HG03280 (cell line): Measurements from ENCODE around the gene PCGF1.

Experiments
- ATAC-seq: cut with Tn5 transposase; IDR thresholded peaks from one replicate; pipeline ENCODE4 v1.9.1; 2021; ENCODE audit warnings: mild to moderate bottlenecking, moderate library complexity; ENCODE audit not compliant: unreplicated experiment

PCGF1 gene

DNA sequence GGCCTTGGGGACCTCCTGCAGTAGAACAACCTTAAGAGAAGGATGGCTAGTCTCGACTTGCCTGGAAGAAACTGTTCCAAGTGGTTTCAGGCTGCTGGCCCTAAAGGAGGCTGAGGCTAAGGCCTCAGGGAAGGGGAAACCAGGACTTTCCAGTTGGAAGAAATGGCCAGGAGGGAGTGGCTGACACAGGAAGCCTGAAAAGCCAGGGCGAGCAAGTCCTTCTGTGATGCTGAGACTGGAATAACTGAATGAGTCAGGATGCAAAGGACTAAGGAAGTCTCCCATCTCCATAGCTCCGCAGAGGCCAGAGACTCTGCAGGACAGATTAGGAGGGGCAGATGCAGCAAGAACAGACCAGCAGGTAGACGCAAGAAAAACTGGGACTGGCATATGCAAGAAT, 29.6 kb upstream of the PCGF1 start:
- no peak for ATAC-seq

DNA sequence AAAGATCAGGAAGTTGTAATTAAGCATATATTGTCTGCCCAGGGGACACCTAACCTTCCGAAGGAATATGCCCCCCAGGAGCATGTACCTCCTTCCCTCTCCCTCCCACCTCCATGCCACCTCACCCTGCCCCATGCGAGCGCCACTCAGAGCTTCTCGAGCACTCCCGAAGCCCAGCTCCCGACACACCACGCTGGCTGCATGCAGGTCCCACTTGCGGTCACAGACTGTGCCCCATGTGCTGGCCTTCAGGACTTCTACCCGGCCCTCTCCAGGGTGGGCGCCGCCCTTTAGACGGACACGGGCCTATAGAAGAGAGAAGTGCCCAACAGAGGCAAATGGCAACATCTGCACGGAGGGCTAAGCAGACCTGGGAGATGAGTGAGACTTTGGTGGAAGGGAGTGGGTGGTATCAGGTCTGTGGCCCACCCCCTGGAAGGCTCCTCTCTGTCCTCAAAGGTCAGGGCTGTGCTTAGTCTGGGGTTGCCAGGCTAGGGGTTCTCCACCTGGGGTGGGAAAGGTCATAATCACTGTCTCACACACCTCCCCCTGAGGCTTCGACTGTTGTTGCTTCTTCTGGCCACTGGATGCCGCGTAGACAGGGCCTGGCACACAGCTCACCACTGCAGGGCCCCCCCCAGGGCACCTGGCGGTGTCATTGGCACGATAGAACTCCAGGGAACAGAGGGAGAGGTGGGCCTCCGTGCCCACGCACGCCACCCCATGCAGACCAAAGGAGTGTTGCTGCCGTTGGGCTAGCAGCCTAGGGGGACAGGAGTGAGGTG, 28.9 kb upstream of the PCGF1 start:
- ATAC-seq = no peak

DNA sequence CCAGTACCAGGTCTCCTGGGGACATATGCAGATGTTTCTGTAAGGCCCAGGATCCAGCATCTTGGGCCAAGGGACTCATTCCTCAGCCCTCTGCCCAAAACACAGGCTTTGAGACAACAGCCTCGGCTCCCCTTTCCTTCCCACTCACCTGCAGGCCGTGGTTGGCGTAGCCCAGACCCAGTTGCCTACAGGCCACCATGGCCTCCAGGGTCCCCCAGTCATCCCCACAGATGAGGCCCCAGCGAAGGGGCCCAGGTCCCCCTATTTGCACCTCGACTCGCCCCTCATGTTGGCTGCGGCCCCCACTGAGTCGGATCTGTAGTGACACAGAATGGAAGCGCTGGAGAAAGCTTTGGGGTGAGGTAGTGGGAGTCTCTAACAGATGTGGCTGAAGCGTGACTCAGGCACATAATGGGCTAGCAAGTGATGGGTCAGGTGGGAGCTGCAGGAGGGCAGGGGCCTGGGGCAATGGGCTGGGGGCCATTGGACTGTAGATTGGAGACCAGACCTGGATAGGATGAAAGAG, 28.0 kb upstream of the PCGF1 start:
- ATAC-seq = no peak

DNA sequence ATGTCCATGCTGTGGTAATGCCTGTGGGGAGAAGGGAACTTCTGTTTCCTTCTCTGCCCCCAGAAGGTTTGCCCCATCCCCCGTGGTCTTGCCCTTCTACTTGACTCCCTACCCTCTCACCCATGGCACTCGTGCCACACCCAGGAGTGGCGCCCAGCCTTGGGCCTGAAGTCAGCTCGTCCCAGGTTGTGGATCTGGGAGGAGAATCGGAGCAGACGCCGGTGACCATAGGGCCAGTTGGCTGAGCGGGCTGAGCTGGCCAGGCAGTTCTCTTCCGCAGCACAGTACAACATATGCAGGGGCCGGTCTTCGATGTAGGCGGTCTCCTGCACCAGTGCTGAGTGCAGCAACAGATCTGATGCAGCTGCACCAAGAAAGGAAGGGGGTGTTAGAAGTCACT, 26.9 kb upstream of the PCGF1 start:
- no peak for ATAC-seq

DNA sequence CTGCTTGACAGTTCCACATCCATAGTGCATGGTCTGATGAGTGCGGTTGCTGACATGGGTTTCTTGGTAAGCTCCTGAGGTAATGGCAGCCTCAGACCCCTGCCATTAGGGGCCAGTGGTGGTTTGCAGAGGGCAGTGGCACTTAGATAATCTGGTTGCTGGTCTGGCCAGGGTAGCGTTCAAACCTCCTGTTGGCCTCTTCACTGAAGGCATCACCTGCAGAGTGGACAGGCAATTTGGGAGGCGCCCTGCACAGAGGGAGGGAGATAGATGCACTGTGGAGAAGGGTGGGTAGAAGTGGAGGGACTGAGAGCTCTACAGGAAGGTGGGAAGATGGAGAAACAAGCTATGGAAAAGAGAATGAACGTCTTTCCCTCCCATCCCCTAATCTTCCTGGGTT, 26.0 kb upstream of the PCGF1 start:
- ATAC-seq = no peak

DNA sequence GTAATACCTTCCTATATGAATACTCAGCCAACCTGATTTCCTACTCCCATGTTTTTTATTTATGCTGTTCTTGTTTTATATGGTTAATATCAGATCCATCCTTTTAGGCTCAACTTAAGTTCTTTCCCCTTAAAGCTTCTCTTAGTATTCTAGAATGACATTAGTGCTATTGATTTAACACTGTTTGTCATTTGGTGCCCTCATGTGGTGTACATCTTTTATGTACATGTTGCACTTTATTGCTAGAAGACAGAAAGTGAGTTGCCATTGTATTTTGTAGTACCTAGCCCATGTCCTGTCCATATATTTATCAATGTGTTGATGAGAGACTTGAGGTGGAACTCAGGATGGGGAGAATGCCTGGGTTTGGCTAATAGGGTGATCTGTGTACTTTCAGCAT, 24.7 kb upstream of the PCGF1 start:
- ATAC-seq = no peak

DNA sequence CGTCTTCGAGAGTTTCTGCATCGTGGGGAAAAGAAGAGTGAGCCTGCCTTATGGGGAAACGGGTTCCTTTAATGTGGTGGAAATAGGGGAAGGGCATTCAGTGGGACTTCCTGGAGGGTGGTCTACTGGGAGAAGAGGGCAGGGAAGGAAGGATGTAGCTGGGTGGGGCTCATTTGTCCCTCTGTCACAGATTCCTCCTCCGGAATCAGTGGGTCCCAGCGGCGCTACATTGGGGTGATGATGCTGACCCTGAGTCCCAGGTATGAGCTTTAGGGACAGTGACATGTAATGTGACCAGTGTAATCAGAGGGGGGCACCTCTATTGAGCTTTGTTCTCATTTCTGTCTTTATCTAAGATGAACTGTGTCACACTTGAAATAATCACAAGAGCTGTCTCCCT, 24.2 kb upstream of the PCGF1 start:
- no peak for ATAC-seq

DNA sequence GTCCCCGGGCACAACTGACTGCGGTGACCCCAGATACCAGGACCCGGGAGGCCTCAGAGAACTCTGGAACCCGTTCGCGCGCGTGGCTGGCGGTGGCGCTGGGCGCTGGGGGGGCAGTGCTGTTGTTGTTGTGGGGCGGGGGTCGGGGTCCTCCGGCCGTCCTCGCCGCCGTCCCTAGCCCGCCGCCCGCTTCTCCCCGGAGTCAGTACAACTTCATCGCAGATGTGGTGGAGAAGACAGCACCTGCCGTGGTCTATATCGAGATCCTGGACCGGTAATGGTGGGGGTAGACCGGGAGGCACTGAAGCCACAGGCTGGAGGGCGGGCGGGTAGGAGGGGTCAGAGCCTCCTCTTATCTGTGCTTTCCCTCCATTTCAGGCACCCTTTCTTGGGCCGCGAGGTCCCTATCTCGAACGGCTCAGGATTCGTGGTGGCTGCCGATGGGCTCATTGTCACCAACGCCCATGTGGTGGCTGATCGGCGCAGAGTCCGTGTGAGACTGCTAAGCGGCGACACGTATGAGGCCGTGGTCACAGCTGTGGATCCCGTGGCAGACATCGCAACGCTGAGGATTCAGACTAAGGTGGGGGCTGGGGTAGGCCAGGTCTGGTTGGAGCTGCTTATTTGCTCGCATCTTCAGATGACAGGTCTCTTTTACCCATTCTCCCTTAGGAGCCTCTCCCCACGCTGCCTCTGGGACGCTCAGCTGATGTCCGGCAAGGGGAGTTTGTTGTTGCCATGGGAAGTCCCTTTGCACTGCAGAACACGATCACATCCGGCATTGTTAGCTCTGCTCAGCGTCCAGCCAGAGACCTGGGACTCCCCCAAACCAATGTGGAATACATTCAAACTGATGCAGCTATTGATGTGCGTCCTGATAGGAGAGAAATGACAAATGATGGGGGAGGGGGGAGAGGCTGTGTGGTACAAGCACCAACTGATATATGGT, 23.0 kb upstream of the PCGF1 start:
- ATAC-seq = peak; percentile 27

DNA sequence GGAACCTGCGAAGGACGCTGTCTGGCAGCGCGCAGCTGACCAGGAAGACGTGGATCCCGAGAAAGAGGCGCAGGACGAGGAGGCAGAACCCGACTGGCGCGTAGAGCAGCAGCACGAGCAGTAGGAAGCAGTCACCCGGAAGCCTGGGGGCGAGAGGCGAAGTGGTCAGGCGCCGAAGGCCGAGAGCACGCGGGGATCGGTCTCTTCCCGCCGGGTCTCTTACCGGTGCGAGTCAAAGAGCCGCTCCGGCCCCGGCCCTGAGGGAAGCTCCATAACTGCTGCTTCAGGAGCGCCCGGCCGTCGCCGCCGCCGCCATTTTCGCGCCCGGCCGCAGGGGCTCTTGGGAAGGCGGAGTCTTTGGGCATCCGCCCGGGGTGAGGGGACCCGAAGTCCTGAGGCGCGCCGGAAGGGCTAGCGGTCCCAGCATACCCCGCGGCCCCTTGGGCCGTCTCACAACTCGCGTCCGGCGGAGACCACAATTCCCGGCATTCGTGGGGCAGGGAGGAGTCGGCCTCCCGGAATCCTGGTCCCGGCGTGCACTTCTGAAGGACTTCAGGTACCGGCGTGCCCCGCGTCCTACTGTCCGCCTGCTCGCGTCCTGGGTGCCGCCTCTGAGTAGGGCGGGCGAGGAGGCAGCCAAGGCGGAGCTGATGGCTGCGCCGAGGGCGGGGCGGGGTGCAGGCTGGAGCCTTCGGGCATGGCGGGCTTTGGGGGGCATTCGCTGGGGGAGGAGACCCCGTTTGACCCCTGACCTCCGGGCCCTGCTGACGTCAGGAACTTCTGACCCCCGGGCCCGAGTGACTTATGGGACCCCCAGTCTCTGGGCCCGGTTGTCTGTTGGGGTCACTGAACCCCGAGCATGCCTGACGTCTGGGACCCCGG, 22.1 kb upstream of the PCGF1 start, which contains the start of the genes AUP1 and HTRA2:
AUP1 (minus strand) TSS at position 350 of the 882 bp plus-strand sequence; CDS start at position 273, 77 bp downstream.
HTRA2 (plus strand) TSS at position 577 of the 882 bp plus-strand sequence; CDS start at position 651, 74 bp downstream.
- ATAC-seq = peak; percentile 79

DNA sequence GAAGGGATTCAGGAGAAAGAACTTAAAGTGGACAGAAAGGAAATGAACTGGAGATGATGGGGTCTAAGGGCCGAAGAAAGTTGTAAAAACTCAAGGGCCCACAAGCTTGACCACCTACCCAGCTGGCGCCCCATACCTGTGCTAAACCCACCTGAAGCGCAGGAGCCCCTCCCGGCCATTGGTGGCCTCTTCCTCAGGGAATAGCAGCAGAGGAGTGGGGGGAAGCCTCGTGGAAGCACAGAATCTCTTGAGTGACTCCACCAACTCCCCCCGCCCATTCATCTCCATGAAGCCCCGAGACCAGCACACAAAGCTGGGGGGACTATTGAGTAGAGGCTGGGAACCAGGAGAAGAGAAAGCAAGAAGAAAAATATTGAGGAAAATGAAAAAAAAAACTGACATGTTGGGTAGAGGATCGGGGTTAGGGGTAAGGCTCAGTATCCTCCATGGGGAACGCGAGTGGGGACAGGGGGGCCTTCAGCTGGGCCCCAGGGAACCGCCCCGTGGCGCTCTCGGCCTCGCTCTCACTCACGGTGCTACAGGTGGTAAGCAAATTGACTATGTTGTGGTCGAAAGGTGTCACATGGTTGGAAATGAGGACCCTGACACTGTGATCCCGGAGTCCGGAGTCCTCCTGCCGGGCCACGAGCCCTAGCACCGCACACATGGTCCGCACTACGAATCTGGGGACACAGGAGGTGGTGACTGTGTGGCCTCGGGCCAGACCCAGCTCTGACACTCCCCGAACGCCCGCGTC, 21.3 kb upstream of the PCGF1 start:
- ATAC-seq = peak; percentile 3

DNA sequence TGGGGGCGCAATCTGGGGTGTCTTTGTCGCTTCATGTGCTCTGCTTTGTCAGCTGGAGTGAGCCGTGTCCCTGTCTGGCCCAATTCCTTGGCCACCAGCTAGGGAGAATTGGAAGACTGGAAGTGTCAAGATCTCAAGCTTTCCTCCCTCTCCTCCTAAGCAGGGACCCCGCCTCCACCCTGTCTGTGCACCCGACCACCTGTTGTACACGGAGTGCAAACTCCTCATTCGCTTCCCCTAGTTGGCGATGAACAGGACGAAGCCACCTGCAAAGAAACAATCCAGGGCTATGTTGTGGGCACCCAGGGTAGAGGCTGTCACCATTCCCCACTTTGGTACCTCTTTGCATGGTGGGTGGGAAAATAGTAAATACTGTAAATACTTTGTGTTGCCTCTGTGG, 20.2 kb upstream of the PCGF1 start:
- ATAC-seq = no peak

DNA sequence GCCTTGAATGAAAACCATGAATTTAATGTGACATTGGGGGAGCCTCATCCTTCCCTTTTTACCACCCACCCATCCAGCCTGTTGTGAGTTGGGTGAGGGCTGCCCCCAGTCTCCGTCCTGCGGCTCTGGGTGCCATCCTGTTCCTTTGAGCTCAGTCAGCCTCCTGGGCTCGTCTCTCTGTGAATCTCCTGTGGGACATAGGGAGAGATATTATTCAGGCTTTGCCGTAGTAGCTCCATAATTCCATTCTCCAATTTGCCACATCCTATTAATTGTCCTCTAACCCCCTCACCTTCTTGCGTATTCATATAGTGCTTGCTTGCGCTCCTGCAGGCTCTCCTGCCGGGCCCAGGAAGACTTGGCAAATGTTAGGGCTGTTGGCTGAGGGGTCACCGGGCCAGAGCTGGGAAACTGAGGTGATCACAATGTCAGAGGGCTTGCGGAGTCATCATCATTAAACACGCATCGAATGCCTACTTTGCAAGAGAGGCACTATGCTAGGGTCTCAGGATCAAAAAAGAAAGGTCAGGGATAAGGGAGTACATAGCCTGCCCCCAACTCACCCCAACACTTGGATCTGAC, 19.2 kb upstream of the PCGF1 start:
- ATAC-seq = no peak

DNA sequence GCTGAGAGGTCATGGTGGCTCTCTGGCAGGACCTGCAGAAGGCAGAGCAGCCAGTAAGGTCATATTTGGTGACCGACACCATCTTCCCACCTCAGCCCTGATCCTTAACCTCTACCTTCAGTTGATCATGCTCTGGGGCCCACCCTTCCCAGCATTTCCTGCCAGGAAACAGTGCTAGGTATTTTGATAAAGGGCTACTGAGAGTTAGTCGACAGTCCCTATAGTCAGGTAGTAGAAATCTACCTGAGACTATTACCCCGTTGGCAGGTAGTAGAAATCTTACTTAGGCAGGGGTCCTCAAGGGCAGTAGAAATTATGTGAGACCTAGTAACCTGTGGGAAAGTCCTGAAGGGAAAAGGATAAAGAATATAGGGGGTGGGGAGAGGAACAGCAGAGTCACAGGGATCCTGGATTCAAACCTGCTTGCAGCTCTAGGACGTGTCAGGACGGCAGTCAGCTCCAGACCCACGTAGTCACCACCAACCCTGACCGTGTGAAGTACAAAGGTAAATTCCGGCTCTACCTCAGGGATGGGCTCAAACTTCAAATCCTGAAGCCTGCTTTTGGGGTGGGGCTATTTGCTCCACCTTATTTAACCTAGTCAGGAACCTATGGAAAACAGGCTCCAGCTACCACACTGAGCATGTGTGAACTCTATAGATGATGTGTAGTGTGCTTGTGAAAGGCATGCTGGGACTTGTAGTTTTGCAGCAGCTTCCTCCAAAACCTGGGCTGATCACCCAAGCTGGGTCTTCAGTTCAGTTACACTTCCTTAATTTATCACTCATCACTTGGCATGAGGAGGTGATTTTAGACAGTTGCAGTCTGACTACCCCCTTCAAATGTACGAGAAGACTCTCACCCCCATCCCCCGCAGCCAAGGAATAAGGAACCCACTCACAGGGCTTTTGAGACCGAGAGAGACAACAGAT, 18.5 kb upstream of the PCGF1 start, which contains the start of gene DQX1:
DQX1 (minus strand) TSS at position 515 of the 932 bp plus-strand sequence; CDS start at position 13, 502 bp downstream.
- ATAC-seq = no peak

DNA sequence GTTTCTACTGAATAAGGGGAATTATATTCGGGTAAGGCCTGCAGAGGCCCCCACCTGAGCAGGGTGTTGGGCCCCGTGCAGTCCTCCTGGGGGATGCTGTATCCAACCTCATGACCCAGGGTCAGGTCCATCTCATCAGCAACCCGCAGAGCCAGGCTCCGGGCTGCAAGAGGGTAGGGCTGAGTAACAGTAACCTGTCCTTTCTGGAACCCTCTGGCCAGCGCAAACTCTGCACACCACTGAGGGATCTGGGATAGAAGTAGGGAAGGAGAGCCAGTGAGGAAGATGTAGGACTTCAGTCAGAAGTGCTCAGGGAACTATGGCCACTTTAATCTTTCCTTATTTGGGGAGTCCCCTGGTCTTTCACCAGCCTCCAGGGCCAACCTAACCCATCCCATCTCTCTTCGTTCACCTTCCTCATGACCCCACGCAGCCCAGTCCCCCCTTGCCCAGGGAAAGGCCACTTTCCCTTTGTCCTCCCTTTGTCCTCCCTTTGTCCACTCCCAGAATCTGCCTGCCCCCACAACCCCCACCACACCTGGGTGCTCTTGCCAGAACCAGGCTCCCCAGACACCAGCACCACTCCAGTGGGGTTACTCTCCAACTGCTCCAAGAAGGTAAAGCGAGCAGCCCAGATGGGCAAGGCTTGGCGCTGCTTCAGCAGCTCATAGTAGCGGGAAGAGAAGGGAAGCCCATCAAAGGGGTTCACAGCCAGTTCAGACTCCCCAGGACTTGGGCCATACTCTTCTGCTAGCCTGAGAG, 17.6 kb upstream of the PCGF1 start:
- no peak for ATAC-seq

DNA sequence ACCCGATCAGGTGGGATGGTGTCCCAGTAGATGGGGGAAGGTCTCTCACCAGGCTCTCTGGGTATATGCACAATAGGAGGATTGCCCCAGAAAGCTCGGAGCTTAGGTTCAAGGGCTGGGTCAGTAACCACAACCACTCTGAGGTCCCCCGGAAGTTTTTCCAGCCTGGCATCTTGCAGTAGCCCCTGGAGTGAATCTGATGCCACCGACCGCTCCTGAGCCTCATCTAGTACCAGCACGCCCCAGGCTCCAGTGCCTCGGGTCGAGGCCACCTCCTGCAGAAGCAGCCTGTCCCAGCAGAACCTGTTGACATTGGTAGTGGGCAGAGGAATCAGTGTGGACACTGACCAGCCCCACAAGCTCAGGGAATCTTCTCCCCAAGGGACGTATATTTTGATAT, 16.5 kb upstream of the PCGF1 start:
- no peak for ATAC-seq

DNA sequence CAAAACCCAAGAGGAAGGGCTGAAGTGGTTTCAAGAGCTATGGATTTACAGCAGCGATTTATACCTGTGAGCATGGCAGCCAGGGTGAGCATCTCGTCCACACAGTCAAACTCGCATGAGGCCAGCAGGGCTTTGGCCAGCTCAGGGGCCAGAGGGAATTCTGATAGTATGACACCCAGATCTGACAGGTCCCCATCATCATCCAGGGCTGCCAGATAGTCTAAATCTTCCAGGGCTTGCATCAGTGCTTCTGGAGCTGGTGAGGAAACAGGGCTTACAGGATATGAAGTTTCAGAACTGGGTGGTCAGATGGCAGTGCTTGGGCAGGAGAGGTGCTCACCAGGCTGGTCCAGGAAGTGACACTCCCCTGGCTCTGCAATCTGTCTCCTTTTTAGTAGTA, 15.0 kb upstream of the PCGF1 start:
- no peak for ATAC-seq

DNA sequence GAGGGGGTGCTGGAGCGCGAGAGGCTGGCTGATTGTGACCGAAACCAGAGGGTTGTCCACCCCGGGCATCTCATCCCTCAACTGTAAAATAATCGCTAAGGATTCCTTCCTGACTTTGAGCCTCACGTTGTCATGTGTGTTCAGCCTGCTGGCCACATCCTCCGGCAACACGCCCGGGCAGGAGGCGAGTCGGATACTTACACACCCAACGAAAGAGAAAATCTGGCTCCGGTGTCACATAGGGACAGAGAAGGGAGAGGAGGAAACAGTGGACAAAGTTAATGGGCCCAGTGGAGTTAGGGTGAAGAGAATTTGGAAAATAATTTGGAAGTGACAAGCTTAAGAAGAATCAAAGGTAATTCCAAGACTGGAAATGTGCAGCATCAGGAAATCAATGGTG, 9.2 kb upstream of the PCGF1 start:
- ATAC-seq = no peak
